HepG2 (cell line): ENCODE results near the gene TMED3. TPM values are rescaled to one million over a fixed set of nuclear protein-coding genes. Genes with fewer than 3 reads are reported as not detected.

Source experiments
- ATAC-seq: fragments of 200-7000 bp; cut with Tn5 transposase; 3 replicates; pipeline ENCODE4 v1.9.1; 2020; ENCODE audit warnings: mild to moderate bottlenecking, moderate library complexity
- BruUV-seq: library from RNA; stranded (reverse); fragments of 400-500 nt; replicated peaks from 2 replicates; lab custom pipeline; 2021; lab: Mats Ljungman, UMichigan
- CTCF ChIA-PET: fragments of 300-600 bp; formaldehyde crosslinking; extraction: SDS; loops from one replicate; lab custom pipeline; 2021; ENCODE audit warnings: low total read pairs, inconsistent platforms, low intra/inter-chr PET ratio; lab: Yijun Ruan, JAX
- POLR2A ChIA-PET: fragments of 350-600 bp; sonication (Branson Sonifier 250); formaldehyde crosslinking; loops from one replicate; lab custom pipeline; 2020; ENCODE audit warnings: antibody characterized with exemption, inconsistent platforms; lab: Yijun Ruan, JAX
- DNase-seq: peaks from one replicate; pipeline ENCODE4 v3.0.0-alpha.2; 2015; ENCODE audit warnings: low spot score
- FAIRE-seq: peaks from 3 replicates; lab custom pipeline; 2011; peaks lifted over from hg19 to GRCh38; lab: Jason Lieb, UNC
- H2AFZ ChIP-seq: one replicate; pipeline ENCODE4 v1.6.1; 2011; ENCODE audit warnings: low read length, inconsistent platforms
- H3K27ac ChIP-seq: fragments of 300-600 bp; 3 replicates; pipeline ENCODE4 v1.8.0; 2011; ENCODE audit warnings: mixed run types, mild to moderate bottlenecking, mixed read lengths, low read length, inconsistent platforms; ENCODE audit not compliant: insufficient read depth; ENCODE audit errors: extremely low read length
- H3K27me3 ChIP-seq, 2 experiments: fragments of 200-600 bp in 1 of 2; 2 replicates in 1 of 2; 3 replicates in 1 of 2; pipeline versions ENCODE4 v1.6.0 to v1.8.0; 2011; ENCODE audit warnings: low read length in 2 of 2, mild to moderate bottlenecking in 2 of 2, moderate library complexity in 2 of 2, inconsistent platforms in 1 of 2; ENCODE audit not compliant: insufficient read depth in 2 of 2, control insufficient read depth in 1 of 2
- H3K36me3 ChIP-seq, 2 experiments: fragments of 200-600 bp in 1 of 2; replicated peaks in 1 of 2; 2 replicates in 1 of 2; 3 replicates in 1 of 2; pipeline versions ENCODE4 v1.5.1 to v1.8.0; 2011; ENCODE audit warnings: low read length in 2 of 2, inconsistent platforms in 1 of 2; ENCODE audit not compliant: insufficient read depth in 2 of 2, control insufficient read depth in 1 of 2
- H3K4me1 ChIP-seq: 2 replicates; pipeline ENCODE4 v1.5.1; 2012; ENCODE audit warnings: low read length, inconsistent platforms; ENCODE audit not compliant: insufficient read depth
- H3K4me2 ChIP-seq: 2 replicates; pipeline ENCODE4 v1.6.0; 2011; ENCODE audit warnings: low read depth, low read length, inconsistent platforms
- H3K4me3 ChIP-seq, 3 experiments: fragments of 200-600 bp in 1 of 3; sonication (generic), shearing (Covaris generic) in 1 of 3; replicated peaks in 1 of 3; 2 replicates each; pipeline ENCODE4 v1.5.1; 2011 to 2016; ENCODE audit warnings: low read length in 3 of 3, inconsistent platforms in 2 of 3, low read depth in 2 of 3, mild to moderate bottlenecking in 2 of 3, control low read depth in 1 of 3, mixed read lengths in 1 of 3; ENCODE audit not compliant: insufficient read depth in 1 of 3
- H3K79me2 ChIP-seq: one replicate; pipeline ENCODE4 v1.6.1; 2011; ENCODE audit warnings: low read length, inconsistent platforms; ENCODE audit not compliant: insufficient read depth
- H3K9ac ChIP-seq: 2 replicates; pipeline ENCODE4 v1.6.0; 2011; ENCODE audit warnings: mild to moderate bottlenecking, low read depth, low read length, inconsistent platforms; ENCODE audit not compliant: insufficient read depth
- H3K9me3 ChIP-seq: 2 replicates; pipeline ENCODE4 v1.5.1; 2012; ENCODE audit warnings: mild to moderate bottlenecking, low read length
- H4K20me1 ChIP-seq: 2 replicates; pipeline ENCODE4 v1.6.0; 2011; ENCODE audit warnings: inconsistent platforms, mild to moderate bottlenecking, low read length, moderate library complexity; ENCODE audit not compliant: insufficient read depth
- FOXK1 ChIP-seq: sonication (generic); formaldehyde crosslinking; IDR thresholded peaks from 2 replicates; pipeline ENCODE4 v1.4.0; 2020; ENCODE audit warnings: low read depth, missing genetic modification reagents, borderline replicate concordance
- GLI4 ChIP-seq: sonication (generic); formaldehyde crosslinking; IDR thresholded peaks from 2 replicates; pipeline ENCODE4 v1.5.1; 2020; ENCODE audit warnings: missing genetic modification reagents, mild to moderate bottlenecking, moderate library complexity, borderline replicate concordance
- GTF2F1 ChIP-seq: fragments of 150-350 bp; IDR thresholded peaks from 2 replicates; pipeline ENCODE4 v1.6.1; 2014; ENCODE audit warnings: low read length
- RARA ChIP-seq: IDR thresholded peaks from 2 replicates; pipeline ENCODE4 v1.6.1; 2016; ENCODE audit warnings: missing genetic modification reagents, missing compliant biosample characterization
- SETDB1 ChIP-seq: sonication (generic); formaldehyde crosslinking; IDR thresholded peaks from 2 replicates; pipeline ENCODE4 v1.5.1; 2020; ENCODE audit warnings: missing genetic modification reagents, mild to moderate bottlenecking, borderline replicate concordance
- THAP7 ChIP-seq: sonication (generic); formaldehyde crosslinking; IDR thresholded peaks from 2 replicates; pipeline ENCODE4 v1.8.1; 2023; ENCODE audit warnings: mild to moderate bottlenecking, missing genetic modification reagents
- U2AF2 ChIP-seq: fragments of 200-400 bp; formaldehyde crosslinking; IDR thresholded peaks from 2 replicates; pipeline ENCODE4 v1.6.1; 2017; ENCODE audit warnings: low read depth, mild to moderate bottlenecking, low read length
- ZNF317 ChIP-seq: sonication (generic); formaldehyde crosslinking; IDR thresholded peaks from 2 replicates; pipeline ENCODE4 v1.5.0; 2020; ENCODE audit warnings: mild to moderate bottlenecking, missing genetic modification reagents
- WGBS: methylation state at CpG from one replicate; pipeline ENCODE4 v1.1.6; 2017; ENCODE audit warnings: low lambda C conversion rate; 5-methylcytosine and 5-hydroxymethylcytosine counted together
- in situ Hi-C: cut with HindIII; loops from 2 replicates; pipeline ENCODE4 v1.10.0; 2017; ENCODE audit warnings: low pct_unique_long_range_greater_than_20kb; ENCODE audit not compliant: extremely low pct_ligation_motif_present
- intact Hi-C: fragments of 100-400 bp; cut with micrococcal nuclease; formaldehyde crosslinking; loops from one replicate; pipeline ENCODE4 v1.10.0; 2022; ENCODE audit not compliant: unreplicated experiment
- polyA plus RNA-seq, 8 experiments: library from polyadenylated mRNA; depleted of rRNA in 3 of 8; stranded (reverse) in 7 of 8; unstranded in 1 of 8; fragments of >200 nt; fragmentation: Illumina TruSeq in 4 of 8; extraction: Trizol in 4 of 8; gene quantifications; 2 replicates each; pipeline versions ENCODE4 v1.2.1 to v1.2.3, GENCODE V29; 2011 to 2016; ENCODE audit warnings: low read depth in 4 of 8, missing spikeins in 1 of 8, mixed read lengths in 1 of 8; ENCODE audit not compliant: insufficient read depth in 1 of 8
- total RNA-seq, 5 experiments: library from RNA; depleted of rRNA; stranded (reverse); fragments of >200 nt; fragmentation: Illumina TruSeq; extraction: Trizol; gene quantifications; 2 replicates each; pipeline ENCODE4 v1.2.3, GENCODE V29; 2016; ENCODE audit warnings: low read depth in 1 of 5
- TF ChIP-seq, protein P1 (sequence below): sonication (generic); formaldehyde crosslinking; IDR thresholded peaks from 2 replicates; pipeline ENCODE4 v1.4.0; 2020; ENCODE audit warnings: missing genetic modification reagents, borderline replicate concordance
- TF ChIP-seq, protein P2 (sequence below), 2 experiments: sonication (generic) in 1 of 2; formaldehyde crosslinking in 1 of 2; IDR thresholded peaks; 2 replicates each; pipeline versions ENCODE4 v1.4.0 to v1.6.1; 2016 to 2020; ENCODE audit warnings: borderline replicate concordance in 1 of 2, low read depth in 1 of 2, mild to moderate bottlenecking in 1 of 2, missing genetic modification reagents in 1 of 2

Gene TMED3
- total and polyA plus RNA-seq, 2 of the 13 experiments (the other 11 are each of a cell fraction or from before 2014, with no cell fraction given), result 125 to 155 TPM

DNA sequence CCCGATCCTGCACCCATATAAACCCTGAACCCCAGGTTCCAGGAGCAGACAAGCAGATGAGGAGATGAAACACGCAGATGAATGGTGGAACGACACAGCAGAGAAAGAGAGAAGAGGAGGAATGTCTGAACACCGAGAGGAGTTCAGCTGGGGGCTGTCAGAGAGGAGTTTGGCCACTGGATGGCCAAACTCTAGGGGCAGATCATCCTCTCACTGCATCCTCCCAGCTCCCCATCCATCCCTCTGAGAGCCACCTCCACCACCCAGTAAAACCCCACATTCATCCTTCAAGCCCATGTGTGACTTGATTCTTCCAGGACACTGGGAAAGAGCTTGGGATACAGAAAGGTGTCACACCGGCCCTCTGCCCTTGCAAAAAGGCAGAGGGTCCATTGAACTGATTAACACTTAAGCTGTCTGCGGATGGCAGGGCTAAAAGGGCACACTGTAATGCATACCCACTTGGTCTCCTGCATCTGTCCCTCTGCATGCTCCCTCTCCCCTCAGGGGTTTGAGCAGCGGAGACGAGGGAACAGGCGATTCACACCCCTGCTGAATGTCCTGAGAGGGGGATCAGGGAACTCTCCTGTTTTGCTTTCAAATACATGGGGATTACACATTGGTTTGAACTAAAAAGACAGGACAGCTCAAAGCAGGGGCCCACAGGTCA, 53.8 kb downstream of the TMED3 start (continued):
- TF ChIP-seq GLI4 (CRISPR knock-in tag) (no peak), THAP7 (no peak)
- TF ChIP-seq, protein P1, sequence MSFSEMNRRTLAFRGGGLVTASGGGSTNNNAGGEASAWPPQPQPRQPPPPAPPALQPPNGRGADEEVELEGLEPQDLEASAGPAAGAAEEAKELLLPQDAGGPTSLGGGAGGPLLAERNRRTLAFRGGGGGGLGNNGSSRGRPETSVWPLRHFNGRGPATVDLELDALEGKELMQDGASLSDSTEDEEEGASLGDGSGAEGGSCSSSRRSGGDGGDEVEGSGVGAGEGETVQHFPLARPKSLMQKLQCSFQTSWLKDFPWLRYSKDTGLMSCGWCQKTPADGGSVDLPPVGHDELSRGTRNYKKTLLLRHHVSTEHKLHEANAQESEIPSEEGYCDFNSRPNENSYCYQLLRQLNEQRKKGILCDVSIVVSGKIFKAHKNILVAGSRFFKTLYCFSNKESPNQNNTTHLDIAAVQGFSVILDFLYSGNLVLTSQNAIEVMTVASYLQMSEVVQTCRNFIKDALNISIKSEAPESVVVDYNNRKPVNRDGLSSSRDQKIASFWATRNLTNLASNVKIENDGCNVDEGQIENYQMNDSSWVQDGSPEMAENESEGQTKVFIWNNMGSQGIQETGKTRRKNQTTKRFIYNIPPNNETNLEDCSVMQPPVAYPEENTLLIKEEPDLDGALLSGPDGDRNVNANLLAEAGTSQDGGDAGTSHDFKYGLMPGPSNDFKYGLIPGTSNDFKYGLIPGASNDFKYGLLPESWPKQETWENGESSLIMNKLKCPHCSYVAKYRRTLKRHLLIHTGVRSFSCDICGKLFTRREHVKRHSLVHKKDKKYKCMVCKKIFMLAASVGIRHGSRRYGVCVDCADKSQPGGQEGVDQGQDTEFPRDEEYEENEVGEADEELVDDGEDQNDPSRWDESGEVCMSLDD (CRISPR knock-in tag), result no peak

- in situ Hi-C loops, result no loop called here
- no peaks in the 10 kb centered on the region for H3K9me3 ChIP-seq
- H3K4me3 ChIP-seq, result no peak overlapping the region
- ChIA-PET CTCF (no interaction called here), POLR2A (no interaction called here)
- H3K79me2 ChIP-seq, result no peaks in the 10 kb centered on the region
- no peaks in the 10 kb centered on the region; a peak in 1 of 5 replicates for H3K27me3 ChIP-seq
- no TSS peak for BruUV-seq
- no peaks in the 10 kb centered on the region for H3K4me1 ChIP-seq
- H3K27ac ChIP-seq, result no peak overlapping the region
- intact Hi-C loops, result no loop called here
- DNase-seq (no peak), FAIRE-seq (no peak), ATAC-seq (no peak)
- WGBS, result 43% methylated on average over 3 of the region's 3 CpGs
- H4K20me1 ChIP-seq, result no peaks in the 10 kb centered on the region
- no peak overlapping the region for H2AFZ ChIP-seq
- no peak overlapping the region for H3K9ac ChIP-seq
- no peaks in the 10 kb centered on the region for H3K36me3 ChIP-seq
- H3K4me2 ChIP-seq, result no peak overlapping the region
- no peak for TF ChIP-seq FOXK1 (CRISPR knock-in tag)
- no peak for TF ChIP-seq GTF2F1
- TF ChIP-seq U2AF2, result no peak
- TF ChIP-seq SETDB1 (CRISPR knock-in tag), result no peak
- no peak for TF ChIP-seq ZNF317 (CRISPR knock-in tag)
- TF ChIP-seq, protein P2, sequence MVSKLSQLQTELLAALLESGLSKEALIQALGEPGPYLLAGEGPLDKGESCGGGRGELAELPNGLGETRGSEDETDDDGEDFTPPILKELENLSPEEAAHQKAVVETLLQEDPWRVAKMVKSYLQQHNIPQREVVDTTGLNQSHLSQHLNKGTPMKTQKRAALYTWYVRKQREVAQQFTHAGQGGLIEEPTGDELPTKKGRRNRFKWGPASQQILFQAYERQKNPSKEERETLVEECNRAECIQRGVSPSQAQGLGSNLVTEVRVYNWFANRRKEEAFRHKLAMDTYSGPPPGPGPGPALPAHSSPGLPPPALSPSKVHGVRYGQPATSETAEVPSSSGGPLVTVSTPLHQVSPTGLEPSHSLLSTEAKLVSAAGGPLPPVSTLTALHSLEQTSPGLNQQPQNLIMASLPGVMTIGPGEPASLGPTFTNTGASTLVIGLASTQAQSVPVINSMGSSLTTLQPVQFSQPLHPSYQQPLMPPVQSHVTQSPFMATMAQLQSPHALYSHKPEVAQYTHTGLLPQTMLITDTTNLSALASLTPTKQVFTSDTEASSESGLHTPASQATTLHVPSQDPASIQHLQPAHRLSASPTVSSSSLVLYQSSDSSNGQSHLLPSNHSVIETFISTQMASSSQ (IDR thresholded peaks at IDR 0.05; ENCODE audit: low read depth), result no peak
- TF ChIP-seq, protein P2 (CRISPR knock-in tag; IDR thresholded peaks at IDR 0.05; ENCODE audit: borderline replicate concordance), result no peak
- no peak for TF ChIP-seq RARA (CRISPR knock-in tag)
- TF ChIP-seq, all 625 proteins: peak for 0
Observed at GRCh38 chr15:79365765-79366164, 54.9 kb downstream of the TMED3 start.
